ENCODE data around the gene BCL2L15.

- TF ChIP-seq EZH2 (IDR thresholded peaks at IDR 0.05; ENCODE audit: insufficient read depth, poor library complexity, severe bottlenecking) (no peak), EZH2phosphoT487 (IDR thresholded peaks at IDR 0.05; ENCODE audit: insufficient read depth, low read depth) (no peak)
Observed at GRCh38 chr1:113887402-113888175, at the start of gene BCL2L15.

Data from GM23248 (cell line).